Parietal lobe (tissue), 1 donor: ENCODE results near the gene PSG11. TPM values are rescaled to one million over a fixed set of nuclear protein-coding genes. Genes with fewer than 3 reads are reported as not detected.

Source experiments
- total RNA-seq: library from RNA; depleted of rRNA; stranded (reverse); fragments of >200 nt; gene quantifications from one replicate; pipeline ENCODE4 v1.2.3, GENCODE V29; 2014

PSG11 gene
- total RNA-seq: not detected

DNA sequence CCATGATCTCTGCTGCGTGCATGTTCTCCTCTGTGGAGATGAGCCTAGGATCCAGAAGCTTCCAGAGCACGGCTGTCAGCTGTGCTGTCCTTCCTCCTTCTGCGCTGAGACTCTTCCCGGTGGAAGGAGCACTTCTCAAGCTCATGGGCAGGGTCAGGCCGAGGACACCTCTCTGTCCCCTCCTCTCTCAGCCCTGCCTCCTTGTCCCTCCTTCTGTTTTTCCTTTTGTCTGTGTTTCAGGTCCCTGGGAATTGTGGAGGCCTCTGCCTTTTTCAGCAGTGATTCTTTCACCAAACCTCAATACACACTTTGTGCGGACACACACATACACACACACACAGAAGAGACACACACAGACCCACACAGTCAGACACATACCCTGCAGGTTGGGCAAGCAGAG is at the start of gene PSG11:
Gene PSG11, minus strand, starts transcription at position 101 of the 400 bp plus-strand sequence. Its CDS starts 97 bp downstream, at position 4.

Other genes with a start within 250 kb of the PSG11 start
- not detected for gene PSG1, start 146.8 kb downstream of the PSG11 start, total RNA-seq
- gene PSG6, start 108.6 kb downstream of the PSG11 start, total RNA-seq: not detected
- not detected for gene PSG7, start 89.3 kb downstream of the PSG11 start, total RNA-seq
- gene PSG2, start 56.2 kb upstream of the PSG11 start, total RNA-seq: not detected
- not detected for gene PSG5, start 160.1 kb upstream of the PSG11 start, total RNA-seq
- gene PSG4, start 179.2 kb upstream of the PSG11 start, total RNA-seq: not detected
- gene PSG9, start 243.1 kb upstream of the PSG11 start, total RNA-seq: not detected